Activated CD4-positive, alpha-beta memory T cell treated with anti-CD3 and anti-CD28 coated beads, Interleukin-2, amount 10 ng/mL, durations not matched to agents 7 days and 5 days (primary cell): ENCODE measurements around the gene FCER1G. TPM values are rescaled to one million over a fixed set of nuclear protein-coding genes. Genes with fewer than 3 reads are reported as not detected.

Experiments used
- CTCF ChIA-PET: fragments of 350-600 bp; sonication (Branson Sonifier 250); formaldehyde crosslinking; loops from one replicate; lab custom pipeline; 2021; ENCODE audit warnings: antibody characterized with exemption, inconsistent platforms; lab: Charles Lee
- POLR2A ChIA-PET: fragments of 350-600 bp; sonication (Branson Sonifier 250); formaldehyde crosslinking; loops from one replicate; lab custom pipeline; 2021; ENCODE audit warnings: antibody characterized with exemption; lab: Charles Lee
- DNase-seq: peaks from one replicate; pipeline ENCODE4 v3.0.0-alpha.2; 2020
- H3K27ac Mint-ChIP-seq: one replicate; pipeline ENCODE4 v1.8.0; 2021; ENCODE audit warnings: mild to moderate bottlenecking, mixed read lengths
- H3K27me3 Mint-ChIP-seq: one replicate; pipeline ENCODE4 v1.8.0; 2021; ENCODE audit warnings: mixed read lengths
- H3K36me3 Mint-ChIP-seq: one replicate; pipeline ENCODE4 v1.8.0; 2021; ENCODE audit warnings: low read depth, mixed read lengths
- H3K4me1 Mint-ChIP-seq: one replicate; pipeline ENCODE4 v1.8.0; 2021; ENCODE audit warnings: mixed read lengths
- H3K4me3 Mint-ChIP-seq: one replicate; pipeline ENCODE4 v1.8.0; 2021; ENCODE audit warnings: mild to moderate bottlenecking, mixed read lengths
- H3K9me3 Mint-ChIP-seq: one replicate; pipeline ENCODE4 v1.8.0; 2021; ENCODE audit warnings: mixed read lengths
- total RNA-seq, 2 experiments: library from RNA; stranded (reverse); gene quantifications; one replicate each; pipeline ENCODE4 v1.2.3, GENCODE V29; 2021

FCER1G gene
- total RNA-seq, 2 experiments from 2014 or later: 1.1 to 1.3 TPM

DNA sequence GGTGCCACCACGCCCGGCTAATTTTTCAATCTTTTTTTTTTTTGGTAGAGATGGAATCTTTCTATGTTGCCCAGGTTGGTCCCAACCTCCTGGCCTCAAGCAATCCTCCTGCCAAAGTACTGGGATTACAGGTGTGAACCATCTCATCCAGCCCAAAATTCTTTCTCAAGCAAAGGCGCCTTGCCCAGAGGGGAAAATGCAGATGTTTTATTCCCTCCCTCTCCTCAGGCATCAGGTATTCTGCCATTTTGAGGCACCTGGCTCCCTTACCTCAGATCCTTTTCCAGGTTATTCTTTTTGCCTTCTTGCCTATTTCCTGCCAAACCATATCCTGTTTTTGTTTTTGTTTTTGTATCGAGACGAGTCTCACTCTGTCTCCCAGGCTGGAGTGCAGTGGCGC is 26.7 kb upstream of the FCER1G start:
- Mint-ChIP-seq H3K9me3 (no peaks in the 10 kb centered on the region), H3K36me3 (no peaks in the 10 kb centered on the region), H3K27ac (peak overlapping the region; percentile 19), H3K4me1 (peaks cover 68% of the 10 kb centered on the region), H3K27me3 (no peaks in the 10 kb centered on the region), H3K4me3 (no peak overlapping the region)
- ChIA-PET CTCF (interaction anchor here (0.6 to 1.8 kb wide), 2 partner anchors 37 to 198 kb away, joined by 3 to 6 read pairs; partner anchors contain the start of gene TOMM40L), POLR2A (interaction anchor here (1.8 kb wide), 1 partner anchor 14 kb away, joined by 10 read pairs; the partner anchor contains the start of gene NDUFS2)
- no peak for DNase-seq

DNA sequence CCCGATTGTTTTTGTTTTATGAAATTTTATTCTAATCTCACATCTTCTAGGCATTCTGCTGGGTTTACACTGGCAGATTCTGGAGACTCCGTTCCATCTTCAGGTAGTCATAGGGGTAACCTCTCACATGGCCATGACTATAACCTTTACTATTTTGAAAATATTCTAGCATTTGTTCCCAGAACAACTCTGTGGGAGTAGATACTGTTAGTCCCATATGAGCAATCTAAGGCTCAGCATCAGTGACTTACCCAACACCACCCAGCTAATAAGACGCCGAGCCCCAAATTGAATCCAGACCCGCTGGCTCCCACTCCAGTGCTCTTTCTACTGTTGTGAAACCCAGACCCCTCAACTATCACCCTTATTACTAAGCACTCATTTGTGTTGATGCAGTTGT is 26.1 kb upstream of the FCER1G start:
- Mint-ChIP-seq H3K4me1 (peaks cover 61% of the 10 kb centered on the region), H3K4me3 (no peak overlapping the region), H3K27ac (no peak overlapping the region), H3K36me3 (no peaks in the 10 kb centered on the region), H3K9me3 (no peaks in the 10 kb centered on the region), H3K27me3 (no peaks in the 10 kb centered on the region)
- ChIA-PET CTCF (interaction anchor here (1.8 to 6.7 kb wide), 2 partner anchors 8 to 37 kb away, joined by 6 to 79 read pairs; partner anchors contain the start of gene TOMM40L), POLR2A (interaction anchor here (1.8 kb wide), 1 partner anchor 13 kb away, joined by 10 read pairs; the partner anchor contains the start of gene NDUFS2)
- no peak for DNase-seq

DNA sequence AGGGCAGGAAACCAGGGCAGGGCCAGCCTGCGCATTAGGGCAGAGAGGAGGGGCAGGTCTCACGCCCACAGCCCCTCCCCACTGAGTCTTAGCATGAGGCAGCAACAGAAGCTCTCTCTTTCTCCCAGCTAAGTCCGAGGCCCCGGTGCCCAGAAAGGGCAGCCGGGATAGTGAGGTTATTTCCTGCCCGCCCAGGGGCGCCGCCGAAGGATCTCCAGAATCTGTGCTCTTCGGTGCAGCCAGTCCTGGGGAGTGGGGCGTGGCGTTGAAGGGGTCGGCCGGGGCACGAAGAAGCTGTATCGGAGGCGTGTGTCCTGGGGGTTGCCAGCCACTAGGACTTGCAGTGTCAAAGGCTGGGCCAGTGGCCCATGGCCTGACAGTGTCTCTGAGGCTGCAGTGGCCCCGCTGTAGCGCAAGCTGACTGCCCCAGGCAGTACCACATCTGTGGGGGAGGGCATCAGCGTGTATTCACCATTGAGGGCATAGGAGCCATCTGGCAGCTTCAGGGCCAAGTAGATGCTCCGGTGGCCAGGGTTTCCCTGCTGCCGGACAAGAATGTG is 24.1 kb upstream of the FCER1G start:
- H3K4me3 Mint-ChIP-seq: no peak overlapping the region
- peaks cover 55% of the 10 kb centered on the region for H3K4me1 Mint-ChIP-seq
- DNase-seq: no peak
- ChIA-PET CTCF (interaction anchor here (1.1 to 6.7 kb wide), 14 partner anchors 10 to 191 kb away, joined by 3 to 79 read pairs (median 6); partner anchors contain the start of genes B4GALT3, NDUFS2, PPOX and TOMM40L), POLR2A (interaction anchor here (1.0 to 4.3 kb wide), 8 partner anchors 9 to 145 kb away, joined by 3 to 49 read pairs (median 8); partner anchors contain the start of genes B4GALT3, NDUFS2, PPOX and TOMM40L)
- H3K27ac Mint-ChIP-seq: no peak overlapping the region
- no peaks in the 10 kb centered on the region for H3K9me3 Mint-ChIP-seq
- no peaks in the 10 kb centered on the region for H3K27me3 Mint-ChIP-seq
- H3K36me3 Mint-ChIP-seq: no peaks in the 10 kb centered on the region

DNA sequence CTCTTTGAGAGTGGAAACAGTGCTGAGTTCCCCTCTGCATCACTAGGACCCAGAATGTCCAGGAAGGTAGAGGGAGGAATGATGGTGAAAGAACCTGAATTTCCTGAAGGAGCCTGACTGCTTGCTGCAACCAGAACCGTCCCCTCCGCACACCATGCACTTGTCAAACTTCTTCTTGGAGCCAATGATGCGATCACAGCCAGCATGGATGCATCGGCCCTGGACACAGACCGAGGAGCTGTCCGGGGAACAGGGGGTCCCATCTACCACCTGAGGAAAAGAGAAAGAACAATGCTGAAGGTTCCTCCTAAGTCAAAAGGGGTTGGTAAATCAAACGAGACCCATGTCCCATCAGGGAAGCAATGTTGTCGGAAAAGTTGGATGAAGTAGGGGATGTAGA is 23.1 kb upstream of the FCER1G start:
- CTCF ChIA-PET: interaction anchor here (0.6 to 6.7 kb wide), 20 partner anchors 10 to 198 kb away, joined by 3 to 79 read pairs (median 5); partner anchors contain the start of genes B4GALT3, NDUFS2, PPOX and TOMM40L
- Mint-ChIP-seq H3K9me3 (no peaks in the 10 kb centered on the region), H3K36me3 (no peaks in the 10 kb centered on the region), H3K27me3 (no peaks in the 10 kb centered on the region), H3K27ac (no peak overlapping the region), H3K4me3 (no peak overlapping the region), H3K4me1 (peaks cover 52% of the 10 kb centered on the region)
- POLR2A ChIA-PET: interaction anchor here (1.0 to 4.3 kb wide), 6 partner anchors 9 to 34 kb away, joined by 4 to 49 read pairs (median 10); partner anchors contain the start of genes B4GALT3, NDUFS2, PPOX and TOMM40L
- DNase-seq: no peak

DNA sequence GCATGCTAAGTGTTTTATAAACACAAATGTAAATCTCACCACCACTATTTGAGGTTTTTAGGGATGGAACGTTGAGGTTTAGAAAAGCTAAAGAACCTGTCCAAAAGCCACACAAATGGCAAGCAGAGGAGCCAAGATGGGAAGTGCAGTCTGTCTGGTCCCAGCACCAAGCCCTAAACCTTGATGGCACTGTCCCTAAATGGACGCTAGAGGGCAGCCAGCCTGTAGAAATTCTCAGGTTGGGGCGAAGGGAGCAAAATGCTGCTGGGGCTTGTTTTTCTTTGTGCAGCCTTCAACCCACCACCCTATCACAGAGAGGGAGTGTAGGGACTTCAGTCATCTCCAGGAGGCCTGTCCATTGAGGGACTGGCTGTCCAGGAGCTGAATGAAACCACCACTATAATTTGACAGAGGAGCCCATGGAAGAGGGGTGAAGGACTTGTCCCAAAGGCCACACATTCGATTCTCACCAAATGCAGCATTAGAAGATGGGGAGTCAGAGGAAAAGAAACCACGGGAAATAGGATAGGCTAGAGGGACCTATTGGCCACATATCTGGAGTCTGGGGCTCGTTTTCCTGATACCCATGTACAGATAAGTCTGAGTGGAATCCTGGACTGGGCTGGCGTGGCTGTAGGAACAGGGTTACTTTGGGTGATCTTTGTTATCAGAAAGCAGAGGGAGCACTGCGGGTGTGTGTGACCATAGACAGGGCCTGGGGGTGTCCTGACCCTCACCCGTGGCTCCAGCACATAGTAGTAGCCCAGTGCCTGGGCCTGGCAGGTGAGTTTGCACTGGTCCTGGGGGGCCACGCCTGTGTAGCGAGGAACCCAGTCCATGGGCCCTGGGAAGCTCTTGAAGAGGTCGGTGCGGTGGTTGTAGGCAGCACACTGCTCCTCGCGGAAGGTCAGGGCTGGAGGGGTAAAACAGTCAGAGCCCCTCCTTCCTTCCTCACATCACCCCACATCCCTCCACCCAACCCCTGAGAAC is 22.3 kb upstream of the FCER1G start:
- ChIA-PET CTCF (interaction anchor here (0.6 to 6.7 kb wide), 21 partner anchors 10 to 268 kb away, joined by 3 to 79 read pairs (median 5); partner anchors contain the start of genes B4GALT3, NDUFS2, PPOX and TOMM40L), POLR2A (interaction anchor here (0.6 to 4.3 kb wide), 6 partner anchors 10 to 33 kb away, joined by 3 to 49 read pairs (median 10); partner anchors contain the start of genes B4GALT3, NDUFS2 and TOMM40L)
- Mint-ChIP-seq H3K27ac (peak overlapping the region; percentile 56), H3K27me3 (no peaks in the 10 kb centered on the region), H3K4me3 (no peak overlapping the region), H3K9me3 (no peaks in the 10 kb centered on the region), H3K4me1 (peaks cover 53% of the 10 kb centered on the region), H3K36me3 (no peaks in the 10 kb centered on the region)
- peak; percentile 77 for DNase-seq

DNA sequence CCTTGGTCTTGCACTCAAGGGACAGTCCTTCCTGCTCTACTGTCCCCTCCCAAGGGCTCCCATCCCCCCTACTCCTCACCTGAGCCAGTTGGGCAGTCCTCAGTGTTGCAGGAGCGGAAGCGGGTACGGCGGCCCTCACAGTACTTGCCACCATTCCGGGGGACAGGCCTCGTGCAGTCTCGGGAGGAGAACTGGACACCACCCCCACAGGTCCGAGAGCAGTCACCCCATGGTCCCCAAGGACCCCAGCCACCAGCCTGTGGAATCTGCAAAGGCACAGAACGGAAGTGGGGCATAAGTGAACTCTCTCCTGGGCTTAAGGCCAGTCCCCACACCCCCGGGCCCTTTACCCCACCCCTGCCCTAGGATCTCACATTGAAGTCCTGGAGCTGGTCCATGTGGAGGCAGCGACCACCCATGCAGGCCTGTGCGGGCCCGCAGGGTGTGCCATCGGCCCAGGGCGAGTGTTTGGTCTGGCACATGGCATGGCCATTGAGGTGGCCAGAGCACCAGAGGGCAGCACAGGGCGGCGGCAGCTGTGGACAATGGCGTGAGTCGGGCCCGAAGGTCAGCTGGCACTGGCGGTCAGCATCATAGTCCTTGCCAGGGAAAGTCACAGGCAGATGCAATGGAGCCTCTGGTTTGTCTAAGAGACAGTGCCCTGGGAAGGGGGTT is 21.4 kb upstream of the FCER1G start:
- Mint-ChIP-seq H3K36me3 (no peaks in the 10 kb centered on the region), H3K4me3 (no peak overlapping the region), H3K9me3 (no peaks in the 10 kb centered on the region), H3K27ac (no peak overlapping the region), H3K27me3 (no peaks in the 10 kb centered on the region), H3K4me1 (peaks cover 50% of the 10 kb centered on the region)
- CTCF ChIA-PET: interaction anchor here (1.0 to 6.7 kb wide), 7 partner anchors 9 to 188 kb away, joined by 4 to 79 read pairs (median 19); partner anchors contain the start of genes NDUFS2, PPOX and TOMM40L
- POLR2A ChIA-PET: interaction anchor here (1.0 to 4.3 kb wide), 4 partner anchors 9 to 19 kb away, joined by 3 to 49 read pairs (median 14); partner anchors contain the start of gene NDUFS2
- no peak for DNase-seq

DNA sequence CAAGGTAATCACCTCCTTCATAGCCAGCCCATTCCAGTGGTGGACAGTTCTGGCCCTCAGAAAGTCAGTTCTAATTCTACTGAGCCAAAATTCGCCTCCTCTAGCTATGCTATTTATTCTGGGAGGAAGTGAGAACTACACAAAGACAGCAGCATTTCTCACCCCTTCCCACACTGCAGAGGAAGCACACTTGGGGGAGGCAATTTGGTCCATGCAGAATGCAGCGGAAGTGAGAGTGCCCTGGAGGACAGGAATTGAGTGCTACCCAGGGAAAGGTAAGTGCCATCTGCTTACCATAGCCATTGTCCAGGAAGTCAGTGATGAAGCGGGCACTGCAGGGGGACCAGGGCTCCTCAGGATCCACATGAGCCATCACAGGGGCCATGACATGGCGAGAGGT is 19.9 kb upstream of the FCER1G start:
- Mint-ChIP-seq H3K9me3 (no peaks in the 10 kb centered on the region), H3K27ac (peak overlapping the region; percentile 12), H3K4me1 (peaks cover 56% of the 10 kb centered on the region), H3K4me3 (no peak overlapping the region), H3K36me3 (no peaks in the 10 kb centered on the region), H3K27me3 (no peaks in the 10 kb centered on the region)
- POLR2A ChIA-PET: interaction anchor here (1.2 kb wide), 1 partner anchor 13 kb away, joined by 5 read pairs; no protein-coding TSS in a partner anchor
- CTCF ChIA-PET: interaction anchor here (0.9 to 6.7 kb wide), 2 partner anchors 10 to 14 kb away, joined by 3 to 79 read pairs; no protein-coding TSS in a partner anchor
- no peak for DNase-seq

DNA sequence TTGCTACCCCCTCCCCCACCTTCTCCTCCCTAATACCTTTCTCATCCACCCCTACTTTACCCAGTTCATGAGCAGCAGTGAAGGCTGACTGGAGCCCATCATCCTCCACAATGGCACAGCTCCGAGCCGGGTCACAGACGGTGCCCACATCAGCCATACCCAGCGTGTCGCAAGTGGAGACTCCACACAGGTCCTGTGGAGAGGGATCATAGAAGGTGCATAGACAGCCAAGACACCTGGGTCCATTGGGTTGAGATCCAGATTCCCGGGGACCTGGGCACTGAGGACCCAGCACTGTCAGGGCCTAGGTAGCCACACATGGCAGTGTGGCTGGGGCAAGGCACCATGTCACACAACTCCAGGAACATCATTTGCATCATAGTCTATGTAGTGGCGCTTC is 19.0 kb upstream of the FCER1G start:
- Mint-ChIP-seq H3K36me3 (no peaks in the 10 kb centered on the region), H3K27ac (no peak overlapping the region), H3K4me1 (peaks cover 63% of the 10 kb centered on the region), H3K27me3 (no peaks in the 10 kb centered on the region), H3K4me3 (no peak overlapping the region), H3K9me3 (no peaks in the 10 kb centered on the region)
- ChIA-PET CTCF (no interaction called here), POLR2A (interaction anchor here (1.1 to 1.3 kb wide), 2 partner anchors 11 to 18 kb away, joined by 3 read pairs; no protein-coding TSS in a partner anchor)
- no peak for DNase-seq

DNA sequence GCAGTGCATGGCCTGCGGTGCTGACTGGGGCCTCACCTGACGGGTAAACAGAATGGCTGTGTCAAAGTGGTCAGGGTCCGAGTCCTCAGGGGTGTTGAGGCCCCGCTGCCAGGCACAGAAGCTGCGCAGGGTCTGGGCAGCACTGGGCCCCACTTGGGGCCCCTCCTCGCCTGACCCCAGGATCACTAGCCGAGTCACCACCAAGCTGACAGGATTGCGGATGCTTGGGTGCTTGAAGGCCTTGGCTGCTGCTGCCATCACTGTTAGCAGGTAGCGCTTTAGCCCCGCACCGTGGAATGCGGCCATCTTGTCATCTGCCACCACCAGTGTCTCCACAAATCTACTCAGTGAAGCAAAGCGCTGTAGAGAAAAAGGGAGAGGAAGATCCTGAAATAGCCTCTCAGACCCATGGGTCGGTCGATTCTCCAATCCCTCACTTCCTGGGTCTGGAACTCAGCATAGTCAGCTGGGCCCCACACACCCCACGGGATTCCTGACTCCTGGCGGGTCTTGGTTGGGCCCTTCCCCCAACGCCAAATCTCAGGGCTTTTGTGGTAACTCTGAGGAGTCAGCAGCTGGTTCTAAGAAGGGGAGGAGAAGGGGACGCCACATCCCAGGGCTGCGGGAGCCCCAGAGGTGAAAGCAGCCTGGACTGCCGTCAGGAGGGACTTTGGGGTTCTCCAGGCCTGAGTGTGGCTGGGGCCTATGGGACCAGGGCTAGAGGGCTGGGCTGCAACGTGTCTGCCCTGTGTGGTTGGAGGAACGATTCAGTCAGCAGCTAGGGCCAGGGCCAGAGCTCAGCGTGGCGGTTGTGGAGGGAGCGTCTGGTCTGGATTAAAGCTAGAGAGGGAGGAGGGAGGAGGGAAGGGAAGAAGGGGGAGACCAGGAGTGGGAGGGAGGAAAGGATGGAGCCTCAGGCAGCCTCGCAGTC is 18.3 kb upstream of the FCER1G start:
- H3K4me1 Mint-ChIP-seq: peaks cover 70% of the 10 kb centered on the region
- POLR2A ChIA-PET: interaction anchor here (1.1 to 1.3 kb wide), 2 partner anchors 11 to 19 kb away, joined by 3 read pairs; no protein-coding TSS in a partner anchor
- DNase-seq: no peak
- no peak overlapping the region for H3K4me3 Mint-ChIP-seq
- no peaks in the 10 kb centered on the region for H3K9me3 Mint-ChIP-seq
- CTCF ChIA-PET: interaction anchor here (1.2 kb wide), 2 partner anchors 14 to 29 kb away, joined by 3 to 4 read pairs; partner anchors contain the start of gene TOMM40L
- no peaks in the 10 kb centered on the region for H3K27me3 Mint-ChIP-seq
- no peaks in the 10 kb centered on the region for H3K36me3 Mint-ChIP-seq
- H3K27ac Mint-ChIP-seq: no peak overlapping the region

DNA sequence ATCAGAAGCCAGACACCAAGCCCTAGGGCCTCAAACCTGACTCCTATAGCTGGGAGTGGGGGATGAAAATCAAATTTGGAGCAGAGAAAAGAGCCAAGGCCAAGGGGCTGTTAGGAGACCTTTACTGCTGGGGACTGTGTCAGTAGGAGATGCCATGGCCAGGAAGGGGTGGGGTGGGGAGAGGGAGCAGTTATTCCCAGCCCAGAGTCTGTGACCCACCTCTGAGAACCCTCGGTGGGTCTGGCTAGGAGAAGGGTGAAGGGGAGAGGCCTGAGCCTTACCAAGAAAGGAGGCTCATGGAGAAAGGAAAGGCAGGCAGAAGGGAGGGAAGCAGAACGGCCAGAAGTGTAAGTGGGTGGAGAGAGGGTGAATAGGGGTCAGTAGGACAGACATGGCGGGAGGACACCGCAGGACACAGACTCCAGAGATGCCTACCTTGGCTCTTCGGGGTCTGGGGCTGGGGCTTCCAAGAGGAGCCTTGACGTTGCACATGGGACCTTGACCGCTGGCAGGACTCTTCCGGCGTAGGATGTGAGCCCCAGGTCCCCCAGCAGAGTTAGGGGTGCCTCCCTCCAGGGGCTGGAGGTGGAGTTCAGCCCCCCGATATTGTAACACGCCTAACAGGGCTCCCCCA is 17.4 kb upstream of the FCER1G start:
- peaks cover 68% of the 10 kb centered on the region for H3K4me1 Mint-ChIP-seq
- H3K9me3 Mint-ChIP-seq: no peaks in the 10 kb centered on the region
- H3K27me3 Mint-ChIP-seq: no peaks in the 10 kb centered on the region
- H3K36me3 Mint-ChIP-seq: peaks cover 6% of the 10 kb centered on the region
- no peak overlapping the region for H3K27ac Mint-ChIP-seq
- DNase-seq: no peak
- H3K4me3 Mint-ChIP-seq: no peak overlapping the region
- ChIA-PET CTCF (interaction anchor here (1.2 kb wide), 2 partner anchors 15 to 28 kb away, joined by 3 to 4 read pairs; partner anchors contain the start of gene TOMM40L), POLR2A (interaction anchor here (1.1 to 1.3 kb wide), 2 partner anchors 11 to 20 kb away, joined by 3 read pairs; no protein-coding TSS in a partner anchor)
